H9 (cell line): ENCODE measurements around the gene NHLRC4. TPM values are rescaled to one million over a fixed set of nuclear protein-coding genes. Genes with fewer than 3 reads are reported as not detected.

ENCODE experiments used
- DNase-seq: peaks from one replicate; pipeline ENCODE4 v3.0.0-alpha.2; 2017
- H2AFZ ChIP-seq: one replicate; pipeline ENCODE4 v1.6.1; 2013; ENCODE audit warnings: mild to moderate bottlenecking, low read length, control low read depth, moderate library complexity
- H2AK5ac ChIP-seq: 2 replicates; pipeline ENCODE4 v1.6.1; 2013; ENCODE audit warnings: low read length, control low read depth, mixed read lengths; ENCODE audit not compliant: insufficient read length
- H2BK120ac ChIP-seq: one replicate; pipeline ENCODE4 v1.6.1; 2013; ENCODE audit warnings: low read depth, mild to moderate bottlenecking, low read length, control low read depth, inconsistent platforms; ENCODE audit not compliant: poor library complexity, severe bottlenecking
- H2BK12ac ChIP-seq: 2 replicates; pipeline ENCODE4 v1.6.1; 2013; ENCODE audit warnings: low read length, control low read depth, mixed read lengths, low read depth; ENCODE audit not compliant: insufficient read length
- H2BK15ac ChIP-seq: 2 replicates; pipeline ENCODE4 v1.6.1; 2013; ENCODE audit warnings: low read depth, low read length, control low read depth
- H2BK20ac ChIP-seq: one replicate; pipeline ENCODE4 v1.6.1; 2013; ENCODE audit warnings: low read depth, mild to moderate bottlenecking, low read length, control low read depth, inconsistent platforms; ENCODE audit not compliant: poor library complexity, severe bottlenecking
- H2BK5ac ChIP-seq: 2 replicates; pipeline ENCODE4 v1.6.1; 2013; ENCODE audit warnings: low read length, control low read depth, mixed read lengths; ENCODE audit not compliant: insufficient read length
- H3K14ac ChIP-seq: 2 replicates; pipeline ENCODE4 v1.6.1; 2013; ENCODE audit warnings: low read length, control low read depth; ENCODE audit not compliant: insufficient read depth
- H3K18ac ChIP-seq: 2 replicates; pipeline ENCODE4 v1.6.1; 2013; ENCODE audit warnings: low read depth, mild to moderate bottlenecking, mixed read lengths, low read length, control low read depth; ENCODE audit not compliant: insufficient read length
- H3K23ac ChIP-seq: 2 replicates; pipeline ENCODE4 v1.6.1; 2013; ENCODE audit warnings: low read length, control low read depth, mixed read lengths, low read depth; ENCODE audit not compliant: insufficient read length
- H3K23me2 ChIP-seq: 2 replicates; pipeline ENCODE4 v1.6.1; 2013; ENCODE audit warnings: low read depth, mild to moderate bottlenecking, mixed read lengths, low read length, control low read depth; ENCODE audit not compliant: insufficient read length, poor library complexity, severe bottlenecking
- H3K27ac ChIP-seq: 2 replicates; pipeline ENCODE4 v1.5.1; 2013; ENCODE audit warnings: low read length, control low read depth, mixed read lengths, low read depth; ENCODE audit not compliant: insufficient read length
- H3K27me3 ChIP-seq: 2 replicates; pipeline ENCODE4 v1.6.1; 2013; ENCODE audit warnings: low read length, control low read depth, inconsistent platforms; ENCODE audit not compliant: insufficient read depth
- H3K4ac ChIP-seq: 2 replicates; pipeline ENCODE4 v1.6.1; 2013; ENCODE audit warnings: low read depth, mild to moderate bottlenecking, control low read depth, inconsistent platforms, low read length, moderate library complexity
- H3K4me1 ChIP-seq: 2 replicates; pipeline ENCODE4 v1.6.1; 2013; ENCODE audit warnings: low read length, control low read depth, inconsistent platforms; ENCODE audit not compliant: insufficient read depth
- H3K4me2 ChIP-seq: 2 replicates; pipeline ENCODE4 v1.6.1; 2013; ENCODE audit warnings: low read length, control low read depth, mixed read lengths; ENCODE audit not compliant: insufficient read length, insufficient read depth
- H3K56ac ChIP-seq: 2 replicates; pipeline ENCODE4 v1.6.1; 2013; ENCODE audit warnings: low read depth, mild to moderate bottlenecking, mixed read lengths, low read length, control low read depth; ENCODE audit not compliant: insufficient read length
- H3K79me1 ChIP-seq: 2 replicates; pipeline ENCODE4 v1.6.1; 2013; ENCODE audit warnings: low read depth, mild to moderate bottlenecking, moderate library complexity, low read length, control low read depth, inconsistent platforms; ENCODE audit not compliant: insufficient read depth, poor library complexity, severe bottlenecking
- H3K79me2 ChIP-seq: 2 replicates; pipeline ENCODE4 v1.6.1; 2013; ENCODE audit warnings: low read length, control low read depth, inconsistent platforms; ENCODE audit not compliant: insufficient read depth
- H3K9ac ChIP-seq: 2 replicates; pipeline ENCODE4 v1.6.1; 2013; ENCODE audit warnings: low read length, control low read depth, mixed read lengths; ENCODE audit not compliant: insufficient read length; ENCODE audit errors: extremely low read depth
- H3K9me3 ChIP-seq: one replicate; pipeline ENCODE4 v1.6.1; 2013; ENCODE audit warnings: low read depth, low read length, inconsistent platforms; ENCODE audit not compliant: control insufficient read depth
- H3T11ph ChIP-seq: one replicate; pipeline ENCODE4 v1.6.1; 2013; ENCODE audit warnings: mild to moderate bottlenecking, low read length, control low read depth, inconsistent platforms
- H4K20me1 ChIP-seq: one replicate; pipeline ENCODE4 v1.6.1; 2013; ENCODE audit not compliant: control insufficient read depth, insufficient read length, insufficient read depth
- H4K5ac ChIP-seq: 2 replicates; pipeline ENCODE4 v1.6.1; 2013; ENCODE audit warnings: low read depth, mild to moderate bottlenecking, mixed read lengths, low read length, control low read depth; ENCODE audit not compliant: insufficient read length
- H4K8ac ChIP-seq: replicated peaks from 2 replicates; pipeline ENCODE4 v1.6.1; 2013; ENCODE audit warnings: low read length, control low read depth, mixed read lengths, low read depth; ENCODE audit not compliant: insufficient read length
- H4K91ac ChIP-seq: 2 replicates; pipeline ENCODE4 v1.6.1; 2013; ENCODE audit warnings: low read depth, mild to moderate bottlenecking, moderate library complexity, mixed read lengths, low read length, control low read depth; ENCODE audit not compliant: insufficient read length
- H3K27ac Mint-ChIP-seq, 3 experiments: 2 replicates in 2 of 3; 3 replicates in 1 of 3; pipeline ENCODE4 v1.8.0; 2020 to 2021; ENCODE audit warnings: mixed read lengths in 3 of 3, mild to moderate bottlenecking in 1 of 3, moderate library complexity in 1 of 3
- H3K27me3 Mint-ChIP-seq: 2 replicates; pipeline ENCODE4 v1.8.0; 2021; ENCODE audit warnings: low read depth, mild to moderate bottlenecking, moderate library complexity, mixed read lengths
- H3K36me3 Mint-ChIP-seq, 3 experiments: 2 replicates in 2 of 3; 3 replicates in 1 of 3; pipeline ENCODE4 v1.8.0; 2020 to 2021; ENCODE audit warnings: low read depth in 3 of 3, mixed read lengths in 3 of 3; ENCODE audit not compliant: insufficient read depth in 1 of 3
- H3K4me1 Mint-ChIP-seq, 2 experiments: 2 replicates each; pipeline ENCODE4 v1.8.0; 2020; ENCODE audit warnings: mixed read lengths in 2 of 2
- H3K4me3 Mint-ChIP-seq, 2 experiments: 2 replicates in 1 of 2; 3 replicates in 1 of 2; pipeline ENCODE4 v1.8.0; 2020 to 2021; ENCODE audit warnings: mild to moderate bottlenecking in 2 of 2, mixed read lengths in 2 of 2, moderate library complexity in 1 of 2
- H3K9me3 Mint-ChIP-seq, 2 experiments: 2 replicates in 1 of 2; 3 replicates in 1 of 2; pipeline ENCODE4 v1.8.0; 2020; ENCODE audit warnings: mild to moderate bottlenecking in 2 of 2, mixed read lengths in 2 of 2, moderate library complexity in 1 of 2
- CTCF ChIP-seq: fragments of 200-600 bp; sonication (generic); conservative IDR thresholded peaks from 3 replicates; pipeline ENCODE4 v1.8.0; 2021; ENCODE audit warnings: antibody characterized with exemption, mild to moderate bottlenecking
- WGBS: extraction: QIAGEN DNeasy Blood & Tissue Kit; methylation state at CpG from one replicate; pipeline ENCODE4 v1.1.7; 2013; ENCODE audit warnings: missing lambda C conversion rate, low lambda C conversion rate, mixed read lengths; ENCODE audit not compliant: insufficient read length; ENCODE audit errors: extremely low coverage; 5-methylcytosine and 5-hydroxymethylcytosine counted together
- total RNA-seq: library from RNA; stranded (reverse); gene quantifications from 2 replicates; pipeline ENCODE4 v1.2.1, GENCODE V29; 2021

The NHLRC4 gene
- total RNA-seq, 1 experiment from 2014 or later, result 0.42 TPM

GRCh38 chr16:552171-552570 is 14.6 kb upstream of the NHLRC4 start:
- Mint-ChIP-seq H3K27me3 (no peaks in the 10 kb centered on the region), H3K4me3 (no peak overlapping the region), H3K27ac (no peak overlapping the region), H3K9me3 (no peaks in the 10 kb centered on the region), H3K36me3 (peaks cover 0 to 8% (median 2%) of the 10 kb centered on the region in 3 experiments; a peak in 2 of 7 replicates), H3K4me1 (no peaks in the 10 kb centered on the region)
- no peak overlapping the region for H2BK15ac ChIP-seq
- no peak overlapping the region for H3T11ph ChIP-seq
- no peaks in the 10 kb centered on the region for H3K79me1 ChIP-seq
- H3K56ac ChIP-seq, result no peak overlapping the region
- H3K79me2 ChIP-seq, result no peaks in the 10 kb centered on the region
- H3K9ac ChIP-seq, result no peak overlapping the region
- no peak overlapping the region for H3K4me2 ChIP-seq
- no CpG with 5 or more reads among the region's 35 CpGs for WGBS
- TF ChIP-seq CTCF, result no peak
- no peak overlapping the region for H2BK12ac ChIP-seq
- H3K27ac ChIP-seq, result no peak overlapping the region
- no peak overlapping the region for H2AK5ac ChIP-seq
- H3K4me1 ChIP-seq, result no peaks in the 10 kb centered on the region
- H3K23ac ChIP-seq, result no peak overlapping the region
- no peak overlapping the region for H4K5ac ChIP-seq
- no peaks in the 10 kb centered on the region for H3K23me2 ChIP-seq
- H2AFZ ChIP-seq, result no peak overlapping the region
- H4K8ac ChIP-seq, result no peak overlapping the region
- no peak overlapping the region for H2BK120ac ChIP-seq
- H3K27me3 ChIP-seq, result no peaks in the 10 kb centered on the region
- H2BK5ac ChIP-seq, result no peak overlapping the region
- H3K4ac ChIP-seq, result no peak overlapping the region
- no peak overlapping the region for H3K18ac ChIP-seq
- H3K14ac ChIP-seq, result no peak overlapping the region
- no peaks in the 10 kb centered on the region for H4K20me1 ChIP-seq
- no peak for DNase-seq
- H3K9me3 ChIP-seq, result no peaks in the 10 kb centered on the region
- no peak overlapping the region for H4K91ac ChIP-seq
- no peak overlapping the region for H2BK20ac ChIP-seq
